Ectodermal cell (in vitro differentiated cells): ENCODE data around the gene GRID1.

Experiments
- H3K27ac ChIP-seq: 2 replicates; pipeline ENCODE4 v1.7.0; 2013; ENCODE audit warnings: mild to moderate bottlenecking, low read depth, low read length; ENCODE audit not compliant: insufficient read depth, poor library complexity, severe bottlenecking
- H3K27me3 ChIP-seq: 2 replicates; pipeline ENCODE4 v1.7.0; 2013; ENCODE audit warnings: mild to moderate bottlenecking, low read length; ENCODE audit not compliant: insufficient read depth, control insufficient read depth, poor library complexity, severe bottlenecking
- H3K36me3 ChIP-seq: one replicate; pipeline ENCODE4 v1.7.0; 2013; ENCODE audit warnings: low read length; ENCODE audit not compliant: control insufficient read depth, insufficient read depth
- H3K4me1 ChIP-seq: one replicate; pipeline ENCODE4 v1.7.0; 2013; ENCODE audit warnings: low read length; ENCODE audit not compliant: control insufficient read depth, insufficient read depth
- H3K4me3 ChIP-seq: 2 replicates; pipeline ENCODE4 v1.7.0; 2013; ENCODE audit warnings: low read depth, low read length, control low read depth; ENCODE audit not compliant: insufficient read depth
- H3K9me3 ChIP-seq: 2 replicates; pipeline ENCODE4 v1.7.0; 2013; ENCODE audit warnings: mild to moderate bottlenecking, low read length, moderate library complexity; ENCODE audit not compliant: control insufficient read depth
- WGBS, 2 experiments: methylation state at CpG; one replicate each; pipeline ENCODE4 v1.1.7; 2013; ENCODE audit warnings: missing lambda C conversion rate in 2 of 2; 5-methylcytosine and 5-hydroxymethylcytosine counted together

GRID1 gene

DNA sequence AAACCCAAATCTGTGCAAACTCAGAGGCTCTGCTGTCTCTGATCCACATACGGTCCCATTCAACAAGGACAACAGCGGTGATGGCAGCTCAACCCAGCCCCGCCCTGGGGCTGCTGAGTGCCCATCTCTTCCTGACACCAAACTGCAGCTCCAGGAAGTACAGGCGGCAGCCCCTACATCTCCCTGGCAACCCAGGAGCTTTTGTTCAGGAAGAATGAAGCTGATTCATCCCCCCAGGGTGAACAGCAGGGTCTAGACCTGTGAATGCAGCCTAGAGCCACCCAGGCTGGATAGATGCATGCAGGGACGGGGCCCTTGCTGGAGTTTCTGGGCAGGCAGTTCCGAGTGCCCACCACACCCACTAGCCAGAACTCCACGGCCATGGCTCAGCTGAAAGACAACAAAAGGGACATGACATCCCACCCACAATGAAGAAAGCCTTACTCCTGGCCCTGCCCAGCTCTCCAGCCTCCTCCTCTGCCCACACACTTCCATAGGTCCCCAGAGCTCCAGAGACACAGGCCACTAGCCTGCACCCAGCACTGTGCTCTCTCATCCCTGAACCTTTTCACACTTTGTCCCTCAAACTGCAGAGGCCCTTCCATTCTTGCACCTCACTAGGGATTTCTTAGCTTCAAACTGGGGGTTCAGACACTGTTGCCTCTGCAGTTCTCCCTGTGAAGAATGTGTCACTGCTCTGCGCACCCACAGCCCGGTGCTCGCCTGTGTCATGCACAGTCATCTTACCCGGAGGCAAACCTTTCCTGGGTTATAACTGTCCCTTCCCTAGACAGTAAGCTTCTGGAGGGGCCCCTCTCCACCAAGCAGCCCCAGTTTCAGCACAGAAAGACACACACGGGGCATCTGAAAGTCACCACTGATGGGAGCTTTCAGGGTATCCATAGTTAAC, 99.1 kb downstream of the GRID1 start:
- peaks cover 17% of the 10 kb centered on the region for H3K4me1 ChIP-seq
- no peaks in the 10 kb centered on the region for H3K36me3 ChIP-seq
- 78% methylated on average over 12 of the region's 12 CpGs for WGBS, 2 experiments
- H3K27ac ChIP-seq = no peak overlapping the region
- H3K27me3 ChIP-seq = no peaks in the 10 kb centered on the region
- no peak overlapping the region for H3K4me3 ChIP-seq
- no peaks in the 10 kb centered on the region for H3K9me3 ChIP-seq

GRCh38 chr10:86266446-86267242, 100.0 kb downstream of the GRID1 start:
- no peaks in the 10 kb centered on the region for H3K9me3 ChIP-seq
- 90 to 92% methylated on average over 7 of the region's 7 CpGs for WGBS, 2 experiments

DNA sequence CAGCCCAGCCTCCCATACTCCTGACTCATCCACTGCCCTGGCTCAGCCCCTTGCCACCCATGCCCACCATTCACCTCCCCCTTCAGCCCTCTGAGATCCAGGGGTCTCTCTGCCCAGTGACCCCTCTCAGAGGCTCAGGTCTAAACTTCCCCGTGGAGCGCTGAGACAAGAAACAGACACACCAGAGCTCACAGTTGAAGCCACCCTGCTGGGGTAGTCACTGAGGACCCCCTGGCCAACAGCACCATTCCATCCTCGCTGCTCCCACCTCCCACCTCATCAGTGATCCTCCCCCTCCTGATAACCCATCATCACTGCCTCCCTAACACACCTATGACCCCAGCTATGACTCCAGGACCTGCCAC, 100.7 kb downstream of the GRID1 start:
- Histone ChIP-seq H3K27ac (no peak overlapping the region), H3K36me3 (no peaks in the 10 kb centered on the region), H3K9me3 (no peaks in the 10 kb centered on the region), H3K4me3 (no peak overlapping the region), H3K4me1 (peaks cover 23% of the 10 kb centered on the region), H3K27me3 (no peaks in the 10 kb centered on the region)
- 90 to 93% methylated on average over 3 of the region's 3 CpGs for WGBS, 2 experiments

More at GRCh38 chr10:86266446-86267242, 100.0 kb downstream of the GRID1 start:
- no peaks in the 10 kb centered on the region for H3K36me3 ChIP-seq
- no peak overlapping the region for H3K27ac ChIP-seq
- H3K27me3 ChIP-seq = no peaks in the 10 kb centered on the region
- no peak overlapping the region for H3K4me3 ChIP-seq
- H3K4me1 ChIP-seq = peaks cover 23% of the 10 kb centered on the region

- 84% methylated on average over 8 of the region's 8 CpGs for WGBS, 2 experiments
- no peak overlapping the region for H3K4me3 ChIP-seq
These were observed 101.2 kb downstream of the GRID1 start for GRCh38 chr10:86265236-86265894.

GRCh38 chr10:86264481-86265231, 101.9 kb downstream of the GRID1 start:
- Histone ChIP-seq H3K27ac (no peak overlapping the region), H3K4me1 (peaks cover 23% of the 10 kb centered on the region), H3K36me3 (no peaks in the 10 kb centered on the region), H3K4me3 (no peak overlapping the region), H3K27me3 (no peaks in the 10 kb centered on the region), H3K9me3 (no peaks in the 10 kb centered on the region)
- WGBS, 2 experiments = 71 to 73% methylated on average over 14 of the region's 14 CpGs

More at GRCh38 chr10:86265236-86265894, 101.2 kb downstream of the GRID1 start:
- peaks cover 23% of the 10 kb centered on the region for H3K4me1 ChIP-seq
- no peaks in the 10 kb centered on the region for H3K27me3 ChIP-seq
- H3K9me3 ChIP-seq = no peaks in the 10 kb centered on the region
- H3K27ac ChIP-seq = no peak overlapping the region
- no peaks in the 10 kb centered on the region for H3K36me3 ChIP-seq

- Histone ChIP-seq H3K36me3 (no peaks in the 10 kb centered on the region), H3K4me1 (peaks cover 23% of the 10 kb centered on the region), H3K27ac (no peak overlapping the region), H3K9me3 (no peaks in the 10 kb centered on the region), H3K27me3 (no peaks in the 10 kb centered on the region), H3K4me3 (no peak overlapping the region)
- WGBS, 2 experiments = 91% methylated on average over 5 of the region's 5 CpGs
These were observed 102.7 kb downstream of the GRID1 start for GRCh38 chr10:86263907-86264306.

GRCh38 chr10:86263209-86263608, 103.4 kb downstream of the GRID1 start:
- Histone ChIP-seq H3K4me3 (no peak overlapping the region), H3K27me3 (no peaks in the 10 kb centered on the region), H3K36me3 (no peaks in the 10 kb centered on the region), H3K4me1 (peaks cover 23% of the 10 kb centered on the region), H3K9me3 (no peaks in the 10 kb centered on the region), H3K27ac (no peak overlapping the region)
- 93 to 94% methylated on average over 27 of the region's 27 CpGs for WGBS, 2 experiments

- Histone ChIP-seq H3K4me3 (no peak overlapping the region), H3K27ac (no peak overlapping the region), H3K9me3 (no peaks in the 10 kb centered on the region), H3K4me1 (peaks cover 23% of the 10 kb centered on the region), H3K36me3 (no peaks in the 10 kb centered on the region), H3K27me3 (no peaks in the 10 kb centered on the region)
- 64 to 66% methylated on average over 29 of the region's 29 CpGs for WGBS, 2 experiments
These were observed 103.9 kb downstream of the GRID1 start for GRCh38 chr10:86262688-86263181.

GRCh38 chr10:86261941-86262687, 104.5 kb downstream of the GRID1 start:
- Histone ChIP-seq H3K27ac (no peak overlapping the region), H3K9me3 (no peaks in the 10 kb centered on the region), H3K4me1 (peaks cover 18% of the 10 kb centered on the region), H3K27me3 (no peaks in the 10 kb centered on the region), H3K36me3 (no peaks in the 10 kb centered on the region), H3K4me3 (no peak overlapping the region)
- WGBS, 2 experiments = 78% methylated on average over 14 of the region's 14 CpGs
